ENCODE results near the gene DNAI1. TPM values are rescaled to one million over a fixed set of nuclear protein-coding genes. Genes with fewer than 3 reads are reported as not detected.

The DNAI1 gene
- total and polyA plus RNA-seq, 2 of the 13 experiments (the other 11 are each of a cell fraction or from before 2014, with no cell fraction given): not detected

- TF ChIP-seq XRCC5 (optimal IDR thresholded peaks at IDR 0.05; ENCODE audit: low read length) (peak; percentile 46), MEF2D (CRISPR knock-in tag; IDR thresholded peaks at IDR 0.05) (no peak), AGO2 (optimal IDR thresholded peaks at IDR 0.05; ENCODE audit: low read depth, low read length) (no peak), PAF1 (CRISPR knock-in tag; IDR thresholded peaks at IDR 0.05) (no peak), ZNF251 (CRISPR knock-in tag; IDR thresholded peaks at IDR 0.05) (no peak), HOXA9 (CRISPR knock-in tag; IDR thresholded peaks at IDR 0.05; ENCODE audit: borderline replicate concordance) (no peak), SATB2 (CRISPR knock-in tag; IDR thresholded peaks at IDR 0.05) (no peak), E2F2 (CRISPR knock-in tag; IDR thresholded peaks at IDR 0.05; ENCODE audit: borderline replicate concordance) (no peak), RAD21 (CRISPR knock-in tag; IDR thresholded peaks at IDR 0.05) (peak; percentile 73), KDM6A (CRISPR knock-in tag; IDR thresholded peaks at IDR 0.05; ENCODE audit: low read depth) (no peak), CEBPB (IDR thresholded peaks at IDR 0.05; ENCODE audit: borderline replicate concordance, low read depth, low read length) (no peak), RXRB (CRISPR knock-in tag; IDR thresholded peaks at IDR 0.05; ENCODE audit: borderline replicate concordance) (no peak), PATZ1 (CRISPR knock-in tag; IDR thresholded peaks at IDR 0.05) (no peak), MTF1 (CRISPR knock-in tag; IDR thresholded peaks at IDR 0.05) (peak; percentile 67; the same call in 1 of the 2 replicates), NR1H2 (CRISPR knock-in tag; IDR thresholded peaks at IDR 0.05; ENCODE audit: borderline replicate concordance, low read depth) (no peak), U2AF1 (optimal IDR thresholded peaks at IDR 0.05; ENCODE audit: low read depth, low read length) (no peak), PPARG (CRISPR knock-in tag; conservative IDR thresholded peaks at IDR 0.05) (no peak), MAZ (IDR thresholded peaks at IDR 0.05; ENCODE audit: borderline replicate concordance, low read depth, low read length) (no peak), MAZ (CRISPR knock-in tag; IDR thresholded peaks at IDR 0.05; ENCODE audit: low read depth) (peak; percentile 18; the same call in 1 of the 2 replicates), USF2 (IDR thresholded peaks at IDR 0.05; ENCODE audit: low read depth, low read length) (peak; percentile 13; the same call in 1 of the 2 replicates), USF2 (CRISPR knock-in tag; IDR thresholded peaks at IDR 0.05; ENCODE audit: borderline replicate concordance) (no peak), MNT (IDR thresholded peaks at IDR 0.05) (0 out of 2 replicates have a peak, but pooled peaks have one; percentile 21), ZNF768 (CRISPR knock-in tag; IDR thresholded peaks at IDR 0.05) (no peak), SMC3 (IDR thresholded peaks at IDR 0.05; ENCODE audit: low read length) (peak; percentile 50; the same call in 1 of the 2 replicates)
Measured at GRCh38 chr9:34546834-34547827, 88.5 kb downstream of the DNAI1 start (continued).

Measured in HepG2 (cell line).